ENCODE measurements around the gene ALDH3A1.

Gene ALDH3A1

DNA sequence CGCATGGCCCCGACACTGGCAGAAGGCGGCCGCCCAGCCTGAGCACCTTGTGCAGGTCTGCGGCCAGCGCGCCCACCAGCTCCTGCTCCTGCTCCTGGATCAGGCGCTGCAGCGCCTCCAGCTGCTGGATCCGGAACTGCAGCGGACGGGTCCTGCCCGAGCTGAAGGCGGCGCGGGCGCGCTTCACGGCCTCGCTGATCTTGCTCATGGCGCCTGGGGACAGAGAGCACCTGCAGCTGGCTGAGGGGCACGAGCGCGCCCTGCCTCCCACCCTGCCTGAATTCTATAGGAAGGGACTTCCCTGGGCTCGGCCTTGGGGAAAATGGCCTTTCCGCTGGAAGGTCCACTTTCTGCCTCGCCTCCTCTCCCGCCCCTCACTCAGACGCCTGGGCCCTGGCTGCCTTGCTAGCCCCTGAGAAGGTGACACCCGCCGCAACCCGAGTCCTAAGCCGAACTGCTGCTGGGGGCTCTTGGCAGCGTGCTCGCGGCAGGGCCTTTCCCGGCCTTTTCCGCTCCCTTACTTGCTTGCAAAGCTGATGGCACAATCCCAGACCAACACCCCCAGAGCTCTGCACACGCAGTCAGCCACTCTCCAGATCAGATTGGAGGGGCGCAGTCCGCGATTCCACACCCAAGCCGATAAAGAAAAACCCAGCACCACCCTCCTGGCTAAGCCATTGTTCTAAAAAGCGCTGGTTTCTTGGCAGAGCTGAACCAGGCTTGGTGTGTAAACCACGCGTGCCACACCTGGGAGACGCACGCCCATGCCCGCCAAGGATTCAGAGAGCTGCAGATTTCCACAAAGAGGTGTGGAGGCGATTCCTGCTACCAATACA lies 3.0 kb downstream of the ALDH3A1 start:
- no peak overlapping the region for H3K27ac ChIP-seq (ENCODE audit: low read depth, low read length)
- no peak for TF ChIP-seq EZH2phosphoT487 (IDR thresholded peaks at IDR 0.05; ENCODE audit: borderline replicate concordance, low read length)
- TF ChIP-seq, protein P1, sequence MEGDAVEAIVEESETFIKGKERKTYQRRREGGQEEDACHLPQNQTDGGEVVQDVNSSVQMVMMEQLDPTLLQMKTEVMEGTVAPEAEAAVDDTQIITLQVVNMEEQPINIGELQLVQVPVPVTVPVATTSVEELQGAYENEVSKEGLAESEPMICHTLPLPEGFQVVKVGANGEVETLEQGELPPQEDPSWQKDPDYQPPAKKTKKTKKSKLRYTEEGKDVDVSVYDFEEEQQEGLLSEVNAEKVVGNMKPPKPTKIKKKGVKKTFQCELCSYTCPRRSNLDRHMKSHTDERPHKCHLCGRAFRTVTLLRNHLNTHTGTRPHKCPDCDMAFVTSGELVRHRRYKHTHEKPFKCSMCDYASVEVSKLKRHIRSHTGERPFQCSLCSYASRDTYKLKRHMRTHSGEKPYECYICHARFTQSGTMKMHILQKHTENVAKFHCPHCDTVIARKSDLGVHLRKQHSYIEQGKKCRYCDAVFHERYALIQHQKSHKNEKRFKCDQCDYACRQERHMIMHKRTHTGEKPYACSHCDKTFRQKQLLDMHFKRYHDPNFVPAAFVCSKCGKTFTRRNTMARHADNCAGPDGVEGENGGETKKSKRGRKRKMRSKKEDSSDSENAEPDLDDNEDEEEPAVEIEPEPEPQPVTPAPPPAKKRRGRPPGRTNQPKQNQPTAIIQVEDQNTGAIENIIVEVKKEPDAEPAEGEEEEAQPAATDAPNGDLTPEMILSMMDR (IDR thresholded peaks at IDR 0.05; ENCODE audit: low read depth, low read length, poor library complexity, severe bottlenecking): peak; percentile 48
- no peaks in the 10 kb centered on the region for H3F3A ChIP-seq (ENCODE audit: control insufficient read depth, insufficient read depth)
- H3K79me2 ChIP-seq (ENCODE audit: control insufficient read depth, low read length): no peaks in the 10 kb centered on the region
- no peaks in the 10 kb centered on the region for H3K9me2 ChIP-seq (replicated peaks; ENCODE audit: control insufficient read depth, low read length)
- H3K4me3 ChIP-seq (ENCODE audit: low read length): no peak overlapping the region
- no peaks in the 10 kb centered on the region for H3K9me3 ChIP-seq (ENCODE audit: control insufficient read depth, insufficient read depth, low read length)
- H3K36me3 ChIP-seq (ENCODE audit: control insufficient read depth, low read length): no peaks in the 10 kb centered on the region
- H4K20me1 ChIP-seq (ENCODE audit: control insufficient read depth, insufficient read depth, low read depth, low read length): no peaks in the 10 kb centered on the region
- no peaks in the 10 kb centered on the region for H3K27me3 ChIP-seq (ENCODE audit: control insufficient read depth, low read length)
- H3K4me2 ChIP-seq (ENCODE audit: low read length): no peak overlapping the region
- H3K4me1 ChIP-seq (ENCODE audit: control insufficient read depth, low read length): no peaks in the 10 kb centered on the region

DNA sequence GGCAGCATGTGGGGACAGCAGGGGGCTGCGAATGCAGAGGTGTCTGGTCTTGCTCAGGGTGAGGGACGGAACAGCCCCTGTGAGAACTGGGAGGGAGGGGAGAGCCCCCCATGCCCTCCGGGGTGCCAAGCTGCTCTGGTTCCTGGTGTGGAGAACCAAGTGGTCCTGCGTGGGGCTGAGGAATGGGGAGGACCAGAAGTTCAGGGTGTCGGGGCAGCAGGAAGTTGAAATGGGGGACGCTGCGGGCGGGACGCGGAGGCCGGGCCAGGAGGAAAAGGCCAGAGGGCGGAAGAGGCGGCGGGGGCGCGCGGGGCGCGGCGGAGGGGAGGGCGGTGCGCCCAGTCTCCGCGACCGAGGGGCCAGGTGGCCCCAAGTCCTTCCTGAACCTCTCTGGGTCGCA lies 3.6 kb downstream of the ALDH3A1 start:
- no peak overlapping the region for H3K4me3 ChIP-seq (ENCODE audit: low read length)

DNA sequence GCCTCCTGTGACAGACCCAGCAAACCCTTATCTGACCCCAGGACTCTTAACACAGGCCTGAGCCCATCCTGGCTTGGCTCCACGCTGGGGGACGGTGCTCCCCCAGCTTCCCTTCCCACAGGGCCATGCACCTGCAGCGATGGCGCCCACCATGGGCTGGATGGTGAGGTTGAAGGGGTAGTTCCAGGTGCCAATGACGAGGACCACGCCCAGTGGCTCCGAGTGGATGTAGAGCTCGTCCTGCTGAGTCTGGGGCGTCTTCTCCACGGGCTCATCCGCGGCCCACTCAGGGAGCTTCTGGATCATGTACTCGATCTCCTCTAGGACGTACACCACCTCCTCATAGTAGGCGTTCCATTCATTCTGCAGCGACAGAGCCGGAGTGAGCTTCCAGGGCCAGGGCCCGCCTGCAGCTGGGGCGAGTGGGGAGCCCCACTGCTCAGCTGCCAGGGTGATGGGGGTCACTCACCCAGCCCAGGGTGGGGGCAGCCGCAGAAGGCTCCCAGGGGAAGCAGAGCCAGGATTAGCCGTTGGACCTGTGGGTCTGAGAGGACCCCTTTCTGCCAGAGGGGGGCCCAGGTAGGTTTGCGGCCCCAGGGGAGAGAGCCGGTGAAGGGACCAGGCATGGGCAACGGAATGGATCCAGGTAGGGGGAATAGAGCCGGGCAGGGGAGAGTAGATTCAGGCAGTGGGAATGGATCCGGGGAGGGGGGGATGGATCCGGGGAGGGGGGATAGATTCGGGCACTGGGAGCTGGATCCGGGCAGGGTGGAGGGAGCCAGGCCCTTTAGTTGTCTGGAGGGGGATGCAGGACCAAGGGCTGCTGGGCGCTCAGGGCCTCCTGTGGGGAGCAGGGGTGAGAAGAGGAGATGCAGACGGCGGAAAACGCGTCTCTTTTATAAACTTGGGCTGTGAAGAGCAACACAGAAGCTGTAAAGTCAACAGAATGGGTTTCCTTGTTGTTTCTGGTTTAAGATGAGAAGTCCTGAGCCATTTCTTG lies 4.7 kb downstream of the ALDH3A1 start:
- H4K20me1 ChIP-seq (ENCODE audit: control insufficient read depth, insufficient read depth, low read depth, low read length): no peaks in the 10 kb centered on the region
- H3F3A ChIP-seq (ENCODE audit: control insufficient read depth, insufficient read depth): no peaks in the 10 kb centered on the region
- no peaks in the 10 kb centered on the region for H3K9me2 ChIP-seq (replicated peaks; ENCODE audit: control insufficient read depth, low read length)
- no peak overlapping the region for H3K27ac ChIP-seq (ENCODE audit: low read depth, low read length)
- H3K9me3 ChIP-seq (ENCODE audit: control insufficient read depth, insufficient read depth, low read length): no peaks in the 10 kb centered on the region
- TF ChIP-seq, protein P1 (IDR thresholded peaks at IDR 0.05; ENCODE audit: low read depth, low read length, poor library complexity, severe bottlenecking): no peak
- TF ChIP-seq EZH2phosphoT487 (IDR thresholded peaks at IDR 0.05; ENCODE audit: borderline replicate concordance, low read length): no peak
- no peak overlapping the region for H3K4me2 ChIP-seq (ENCODE audit: low read length)
- H3K4me3 ChIP-seq (ENCODE audit: low read length): no peak overlapping the region
- no peaks in the 10 kb centered on the region for H3K79me2 ChIP-seq (ENCODE audit: control insufficient read depth, low read length)
- no peaks in the 10 kb centered on the region for H3K4me1 ChIP-seq (ENCODE audit: control insufficient read depth, low read length)
- H3K36me3 ChIP-seq (ENCODE audit: control insufficient read depth, low read length): no peaks in the 10 kb centered on the region
- H3K27me3 ChIP-seq (ENCODE audit: control insufficient read depth, low read length): no peaks in the 10 kb centered on the region

More for the DNA sequence above, 3.6 kb downstream of the ALDH3A1 start:
- Histone ChIP-seq H3K4me1 (ENCODE audit: control insufficient read depth, low read length) (no peaks in the 10 kb centered on the region), H3K9me3 (ENCODE audit: control insufficient read depth, insufficient read depth, low read length) (no peaks in the 10 kb centered on the region), H3K27me3 (ENCODE audit: control insufficient read depth, low read length) (no peaks in the 10 kb centered on the region), H3K27ac (ENCODE audit: low read depth, low read length) (no peak overlapping the region), H3K79me2 (ENCODE audit: control insufficient read depth, low read length) (no peaks in the 10 kb centered on the region), H3K9me2 (replicated peaks; ENCODE audit: control insufficient read depth, low read length) (no peaks in the 10 kb centered on the region), H3F3A (ENCODE audit: control insufficient read depth, insufficient read depth) (no peaks in the 10 kb centered on the region), H3K4me2 (ENCODE audit: low read length) (no peak overlapping the region), H4K20me1 (ENCODE audit: control insufficient read depth, insufficient read depth, low read depth, low read length) (no peaks in the 10 kb centered on the region), H3K36me3 (ENCODE audit: control insufficient read depth, low read length) (no peaks in the 10 kb centered on the region)
- TF ChIP-seq, protein P1 (IDR thresholded peaks at IDR 0.05; ENCODE audit: low read depth, low read length, poor library complexity, severe bottlenecking): no peak
- no peak for TF ChIP-seq EZH2phosphoT487 (IDR thresholded peaks at IDR 0.05; ENCODE audit: borderline replicate concordance, low read length)
